GM03348 (cell line): ENCODE results near the gene SYMPK.
"Not testable (repeated sequence)": the region's sequence is repeated elsewhere in the genome, so short reads cannot be mapped to it uniquely, and the experiment has no call there.

Experiments
- DNase-seq: peaks from one replicate; pipeline ENCODE4 v3.0.0; 2012; ENCODE audit warnings: low spot score

The SYMPK gene

DNA sequence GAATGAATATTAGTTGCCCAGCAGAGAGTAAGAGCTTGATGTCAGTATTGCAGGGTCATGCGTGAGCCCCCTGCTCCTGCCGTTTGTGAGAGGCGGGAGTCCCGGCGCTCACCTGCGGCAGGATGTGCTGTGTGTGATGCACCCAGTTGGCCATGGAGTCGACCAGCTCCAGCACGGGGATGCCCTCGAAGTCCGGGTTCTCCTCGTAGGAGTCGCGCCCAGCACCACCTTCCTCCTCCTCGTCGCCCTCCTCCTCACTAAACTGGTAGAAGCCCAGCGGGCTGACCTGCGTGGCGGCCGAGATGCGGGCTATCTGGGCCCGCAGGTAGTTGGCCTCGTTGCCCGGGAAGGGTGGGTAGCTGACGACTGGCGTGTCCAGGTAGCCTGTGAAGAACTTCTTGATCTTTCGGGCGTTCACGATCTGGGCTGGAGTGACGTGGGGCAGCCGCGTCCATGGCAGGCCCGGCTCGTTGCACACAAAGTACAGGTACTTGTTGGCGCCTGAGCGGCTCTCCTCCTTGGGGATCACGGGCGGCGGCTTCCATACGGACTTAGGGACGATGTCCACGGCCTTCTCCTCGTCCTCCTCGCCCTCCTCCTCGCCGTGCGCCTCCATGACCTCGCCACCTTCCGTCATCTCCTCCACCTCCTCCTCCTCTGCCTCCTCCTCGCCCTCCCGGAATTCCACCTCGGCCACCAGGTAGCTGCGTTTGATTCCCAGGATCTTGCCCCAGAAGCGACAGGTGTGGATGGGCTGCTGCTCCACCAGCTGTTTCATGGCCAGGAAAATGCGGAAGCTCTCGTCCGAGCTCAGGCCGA lies 58.6 kb downstream of the SYMPK start:
- no peak for DNase-seq

DNA sequence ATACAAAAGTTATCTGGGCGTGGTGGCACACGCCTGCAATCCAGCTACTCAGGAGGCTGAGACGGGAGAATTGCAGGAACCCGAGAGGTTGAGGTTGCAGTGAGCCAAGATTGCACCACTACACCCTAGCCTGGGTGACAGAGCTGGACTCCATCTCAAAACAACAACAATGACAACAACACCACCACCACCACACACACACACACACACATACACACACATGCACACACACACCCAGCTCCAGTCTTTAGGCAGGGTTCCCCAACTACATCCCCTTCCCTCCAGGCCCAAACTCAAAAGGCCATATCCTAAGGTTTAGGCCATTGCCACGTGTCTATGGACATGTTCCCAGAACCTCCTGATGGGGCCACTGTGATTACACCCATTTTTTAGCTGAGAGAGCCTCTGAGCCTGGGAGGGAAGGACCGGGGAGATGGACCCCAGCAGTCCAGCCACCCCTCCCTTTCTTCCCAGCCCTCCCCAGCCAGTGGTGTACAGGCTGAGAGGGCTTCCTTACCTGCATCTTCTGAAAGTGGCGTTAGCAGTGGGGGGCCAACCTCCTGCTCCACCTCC lies 61.3 kb downstream of the SYMPK start:
- DNase-seq: no peak

DNA sequence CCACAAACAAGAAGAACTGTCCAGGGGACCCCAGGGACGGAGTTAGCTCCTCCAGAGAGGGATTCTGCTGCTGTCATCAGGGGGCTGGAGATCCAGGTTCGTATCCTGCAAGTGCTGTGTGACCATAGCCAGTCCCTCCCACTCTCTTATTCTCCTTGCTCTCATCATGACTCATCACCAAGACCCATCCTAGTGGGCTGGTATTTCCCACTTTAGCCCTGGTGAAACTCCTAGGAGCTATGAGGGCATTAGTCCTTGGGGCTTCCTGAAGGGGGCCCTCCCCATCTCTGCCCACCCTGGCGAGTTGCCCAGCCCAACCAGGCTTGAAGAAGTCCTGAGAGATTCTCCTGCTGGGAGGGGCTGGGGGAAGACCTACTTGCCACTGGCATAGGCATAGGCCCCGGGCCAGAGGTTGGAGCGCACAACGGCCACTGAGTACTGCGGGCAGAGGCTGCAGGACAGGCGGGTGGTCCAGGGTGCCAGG lies 62.8 kb downstream of the SYMPK start:
- DNase-seq: peak; percentile 52

DNA sequence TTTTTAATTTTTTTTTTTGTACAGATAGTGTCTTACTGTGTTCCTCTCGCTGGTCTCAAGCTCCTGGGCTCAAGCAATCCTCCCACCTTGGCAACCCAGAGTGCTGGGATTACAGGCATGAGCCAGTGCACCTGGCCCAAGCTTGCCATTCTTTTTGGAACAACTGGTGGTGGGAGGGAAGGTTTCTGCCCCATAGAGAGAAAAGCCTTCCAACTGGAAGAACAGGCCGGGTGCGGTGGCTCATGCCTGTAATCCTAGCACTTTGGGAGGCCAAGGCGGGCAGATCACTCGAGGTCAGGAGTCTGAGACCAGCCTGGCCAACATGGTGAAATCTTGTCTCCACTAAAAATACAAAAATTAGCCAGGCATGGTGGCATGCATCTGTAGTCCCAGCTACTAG lies 63.4 kb downstream of the SYMPK start:
- DNase-seq: not testable (repeated sequence)

DNA sequence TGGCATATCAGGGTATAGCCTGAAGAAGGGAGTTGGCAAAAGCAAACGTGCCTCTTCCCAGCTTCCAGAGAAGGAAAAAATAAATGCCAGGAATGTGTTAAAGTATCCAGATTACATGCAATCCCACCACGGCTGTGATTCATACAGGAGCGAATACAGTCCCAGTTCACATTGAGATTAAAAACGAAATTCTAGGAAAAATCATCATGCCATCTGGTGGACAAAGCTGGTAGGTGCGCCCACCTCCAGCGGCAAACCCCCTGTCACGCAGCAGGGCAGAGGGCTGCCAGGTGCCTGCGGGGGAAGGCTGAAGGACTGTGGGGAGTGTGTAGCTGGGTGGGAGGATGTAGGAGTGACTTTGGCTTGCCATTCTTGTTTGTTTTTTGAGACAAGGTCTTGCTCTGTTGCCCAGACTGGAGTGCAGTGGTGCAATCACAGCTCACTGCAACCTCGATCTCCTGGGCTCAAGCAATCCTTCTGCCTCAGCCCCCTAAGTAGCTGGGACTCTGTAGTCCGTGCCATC lies 63.9 kb downstream of the SYMPK start:
- peak; percentile 90 for DNase-seq

DNA sequence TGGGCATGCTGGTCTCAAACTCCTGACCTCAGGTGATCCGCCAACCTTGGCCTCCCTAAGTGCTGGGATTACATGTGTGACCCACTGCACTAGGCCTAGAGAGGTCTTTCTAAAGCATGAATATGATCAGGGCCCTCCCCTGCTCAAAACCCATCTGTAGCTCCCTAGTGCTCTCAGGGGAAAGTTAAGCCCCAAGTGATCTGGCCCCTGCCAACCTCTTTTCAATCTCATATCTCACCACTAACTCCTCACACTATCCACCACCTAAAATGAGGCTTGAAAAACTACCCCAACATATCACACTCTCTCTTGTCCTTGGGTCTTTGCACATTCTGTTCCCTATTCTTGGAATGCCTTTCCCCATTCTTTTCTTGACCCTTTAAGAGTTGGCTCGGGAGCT lies 68.3 kb downstream of the SYMPK start:
- DNase-seq: no peak

DNA sequence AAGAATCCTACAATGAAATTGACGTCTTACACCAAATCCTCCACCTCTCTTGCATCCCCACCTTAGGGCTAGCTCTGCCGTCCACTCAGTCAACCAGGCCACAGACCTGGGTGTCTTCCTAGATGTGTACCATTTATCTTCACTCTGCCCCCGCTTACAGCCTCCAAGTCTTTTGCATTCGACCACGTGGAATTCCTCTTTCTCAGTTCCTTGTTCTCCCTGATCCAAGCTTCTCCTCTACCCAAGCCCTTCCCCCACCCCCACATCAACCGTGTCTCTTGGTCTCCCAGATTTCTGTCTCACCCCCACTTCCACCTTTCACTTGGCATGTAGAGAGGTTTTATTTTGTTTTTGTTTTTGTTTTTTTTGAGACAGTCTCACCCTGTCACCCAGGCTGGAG lies 69.1 kb downstream of the SYMPK start:
- DNase-seq: no peak

DNA sequence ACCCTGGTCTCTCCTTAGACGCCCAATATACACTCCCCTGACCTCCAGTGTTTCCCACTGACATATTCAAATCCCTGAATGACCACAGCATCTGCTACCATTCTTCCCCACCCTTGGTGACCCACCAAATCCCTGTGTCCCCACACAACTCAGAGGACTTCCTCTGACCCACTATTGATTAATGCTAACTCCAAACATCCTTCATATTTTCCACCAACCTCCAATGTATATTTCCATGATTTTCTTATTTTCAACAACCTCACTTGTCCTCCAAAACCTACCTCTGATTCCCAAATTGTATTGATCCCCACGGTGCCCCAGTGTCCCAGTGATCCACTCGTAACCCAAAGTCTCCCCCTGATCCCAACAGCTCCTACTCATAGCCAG lies 69.8 kb downstream of the SYMPK start:
- DNase-seq: no peak

DNA sequence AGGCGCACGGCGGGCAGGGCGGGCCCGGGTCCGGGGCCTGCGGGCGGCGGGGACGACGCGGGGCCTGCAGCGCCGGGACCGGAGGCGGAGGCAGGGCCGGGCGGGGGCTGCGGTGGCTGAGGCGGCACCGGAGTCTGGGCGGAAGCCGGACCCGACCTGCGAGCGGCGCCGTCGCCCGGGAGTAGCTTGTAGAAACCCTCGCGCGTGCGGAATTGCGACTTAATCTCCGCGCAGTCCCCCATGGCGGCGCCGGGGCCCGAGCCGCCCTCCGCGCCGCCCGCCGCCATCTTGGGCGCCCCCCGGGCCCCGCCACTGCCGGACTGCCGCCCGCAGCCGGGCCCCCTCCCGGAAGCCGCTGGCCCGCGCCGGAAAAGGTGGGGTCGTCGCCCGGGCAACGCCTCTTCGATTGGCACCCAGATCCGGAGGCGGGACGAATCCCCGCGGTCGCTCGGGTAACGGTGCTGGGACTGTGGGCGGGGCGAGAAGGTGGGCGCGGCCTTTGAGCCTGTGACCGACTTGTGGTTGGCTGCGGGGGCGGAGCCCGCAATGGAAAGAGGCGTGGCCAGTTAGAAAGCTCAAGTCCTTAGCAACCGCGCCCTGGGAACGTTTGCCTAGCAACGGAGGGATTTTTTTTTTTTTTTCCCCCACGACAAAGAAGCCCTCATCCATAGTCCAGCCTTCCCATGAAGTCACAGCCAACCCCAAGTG lies 70.3 kb downstream of the SYMPK start, which contains the start of gene DMWD:
Gene DMWD (minus strand): TSS at position 376 of the 708 bp plus-strand sequence. CDS start 89 bp downstream, at position 287.
- peak; percentile 97 for DNase-seq

DNA sequence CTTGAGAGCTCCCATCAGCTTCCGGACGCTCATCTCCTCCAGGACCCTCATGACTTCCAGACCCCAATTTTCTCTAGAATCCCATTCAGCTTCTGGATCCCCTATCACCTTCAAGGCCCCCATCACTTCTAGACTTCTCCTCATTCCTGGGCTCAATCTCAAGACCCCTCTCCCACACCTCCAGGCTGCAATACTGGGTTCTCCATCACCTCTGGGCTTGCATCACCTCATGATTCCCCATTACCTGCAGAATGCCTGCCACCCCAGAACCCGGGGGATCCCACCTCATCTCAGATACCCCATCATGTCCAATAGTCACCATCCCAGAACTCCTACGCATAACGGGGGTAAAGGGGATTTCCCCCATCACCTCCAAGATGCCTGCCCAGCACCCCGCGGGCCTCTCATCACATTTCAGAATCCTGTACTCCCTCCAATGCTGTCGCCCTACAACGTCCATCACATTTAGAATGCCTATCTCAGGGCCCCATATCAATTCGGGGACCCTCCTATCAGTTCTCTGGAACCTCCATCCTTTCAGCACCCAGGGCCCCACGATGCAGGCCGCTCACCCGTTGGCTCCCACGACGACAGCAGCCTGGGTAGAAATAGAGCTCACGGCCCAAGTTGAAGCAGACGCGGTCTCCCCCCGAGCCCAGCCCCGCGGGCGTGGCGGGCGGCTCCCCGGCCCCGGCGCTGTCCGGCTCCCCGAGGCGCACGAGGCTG lies 71.0 kb downstream of the SYMPK start:
- no peak for DNase-seq

DNA sequence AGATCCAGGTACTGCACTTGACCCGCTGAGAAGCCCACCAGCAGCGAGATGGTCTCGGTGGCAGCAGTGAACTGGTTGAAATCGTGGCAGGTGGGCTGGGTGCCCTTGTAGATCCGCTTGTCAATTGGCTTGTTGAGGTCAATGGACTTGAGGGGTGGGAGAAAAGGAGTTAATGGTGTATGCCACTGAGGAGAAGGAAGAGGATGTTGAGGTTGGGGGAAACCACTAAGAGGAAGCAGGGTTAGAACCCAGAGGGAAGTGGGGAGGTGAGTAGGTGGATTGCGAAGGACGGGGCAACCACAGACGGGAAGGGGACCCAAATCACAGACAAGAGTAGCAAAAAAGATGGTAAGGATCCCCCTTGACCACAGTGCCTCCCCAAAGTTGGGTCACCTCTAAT lies 72.0 kb downstream of the SYMPK start:
- no peak for DNase-seq

DNA sequence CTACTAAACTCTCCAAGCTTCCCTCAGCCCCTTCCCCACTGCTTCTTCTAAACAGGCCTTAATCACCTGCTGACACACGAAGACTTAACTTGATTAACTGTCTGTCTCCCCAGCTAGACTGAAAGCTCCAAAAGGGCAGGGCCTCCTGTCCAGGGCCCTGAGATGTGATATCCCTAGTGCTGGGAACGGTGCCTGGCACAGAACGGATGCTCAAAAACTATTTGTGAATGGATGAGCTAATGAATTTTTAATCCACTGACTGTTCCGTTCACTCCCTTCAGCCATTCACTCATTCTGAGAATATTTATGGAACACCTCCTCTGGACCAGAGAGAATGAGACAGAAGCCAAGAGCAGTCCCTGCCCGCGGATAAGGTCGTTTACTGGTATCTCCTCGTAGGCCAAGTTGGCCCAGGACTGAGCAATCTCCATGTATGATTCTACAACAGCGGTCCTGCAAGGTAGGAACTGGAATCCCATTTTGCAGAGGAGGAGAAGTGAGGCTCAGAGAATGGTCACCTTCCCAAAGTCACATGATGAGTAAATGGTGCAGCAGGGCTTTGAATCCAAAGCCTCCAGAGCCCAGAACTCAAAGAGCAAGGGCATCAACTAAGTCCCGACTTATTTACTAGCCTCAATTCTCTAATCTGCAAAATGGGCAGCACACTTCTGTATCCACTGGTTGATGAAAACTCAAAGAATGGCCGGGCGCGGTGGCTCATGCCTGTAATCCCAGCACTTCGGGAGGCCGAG lies 73.7 kb downstream of the SYMPK start:
- DNase-seq: no peak

DNA sequence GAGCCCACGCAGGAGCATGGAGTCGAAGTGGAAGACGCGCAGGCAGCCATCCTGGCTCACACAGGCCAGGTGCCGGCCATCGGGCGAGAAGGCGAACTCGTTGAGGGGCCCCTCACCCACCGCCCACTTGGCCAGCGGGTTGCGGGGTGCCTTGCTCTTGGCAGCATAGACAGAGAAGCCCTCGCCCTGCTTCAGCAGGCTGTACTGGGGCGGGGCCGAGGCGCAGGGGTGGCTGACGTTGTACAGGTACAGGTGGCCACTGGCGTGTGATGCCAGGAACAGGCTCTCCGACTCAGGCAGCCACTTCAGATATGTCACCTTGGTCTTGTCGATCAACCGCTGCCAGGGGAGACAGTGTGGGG lies 76.4 kb downstream of the SYMPK start:
- DNase-seq: no peak

DNA sequence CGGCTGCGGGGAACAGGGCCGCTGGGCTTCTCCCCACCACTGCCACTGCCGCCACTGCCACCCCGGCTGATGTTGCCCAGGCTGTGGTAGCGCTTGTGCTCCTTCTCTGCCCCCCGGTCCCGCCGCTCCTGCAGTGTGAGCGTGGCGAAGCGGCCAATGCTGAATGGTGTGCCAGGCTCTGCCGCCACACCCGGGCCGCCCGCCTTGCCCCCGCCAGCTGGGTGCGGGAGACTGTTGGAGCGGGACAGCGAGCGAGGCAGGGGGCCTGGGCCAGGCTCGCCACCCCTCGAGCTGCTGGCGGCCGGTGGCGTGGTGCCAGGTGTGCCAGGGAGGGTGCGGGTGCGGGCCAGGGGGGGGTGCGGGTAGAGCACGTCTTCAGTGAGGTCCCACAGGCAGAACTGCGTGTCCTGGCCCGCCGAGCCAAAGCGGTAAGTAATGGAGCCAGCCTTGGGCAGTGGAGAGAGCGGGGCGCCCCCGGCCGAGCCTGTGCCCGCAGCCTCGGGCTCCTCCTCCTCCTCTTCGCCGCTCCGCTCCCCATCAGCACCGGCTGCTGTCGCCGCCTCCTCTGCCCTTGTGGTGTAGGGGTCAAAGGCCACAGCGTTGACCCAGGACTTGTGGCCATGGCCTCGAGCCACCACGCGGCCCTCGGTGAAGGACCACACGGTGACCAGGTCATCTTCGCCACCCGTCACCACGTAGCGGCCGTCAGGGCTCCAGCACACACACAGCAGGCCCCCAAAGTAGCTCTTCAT lies 77.0 kb downstream of the SYMPK start:
- DNase-seq: no peak

DNA sequence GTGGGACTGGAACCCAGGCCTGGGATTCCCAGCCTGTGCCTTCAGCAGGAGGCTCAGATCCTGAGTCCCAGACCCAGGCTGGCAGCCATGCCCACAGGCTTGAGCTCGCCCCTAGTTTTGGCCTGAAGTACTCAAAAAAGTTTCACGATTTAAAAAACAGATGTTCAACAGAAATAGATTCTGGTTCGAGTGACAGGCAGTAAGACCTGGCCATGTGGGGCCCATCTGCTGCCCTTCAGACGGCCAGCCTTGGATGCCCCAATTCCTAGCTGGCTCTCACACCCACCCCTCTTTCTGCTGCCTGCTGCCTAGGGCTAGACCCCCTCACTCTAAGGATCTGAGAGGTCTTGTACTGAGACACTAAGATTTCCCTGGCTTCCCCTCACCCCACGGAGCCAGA lies 77.8 kb downstream of the SYMPK start:
- no peak for DNase-seq

DNA sequence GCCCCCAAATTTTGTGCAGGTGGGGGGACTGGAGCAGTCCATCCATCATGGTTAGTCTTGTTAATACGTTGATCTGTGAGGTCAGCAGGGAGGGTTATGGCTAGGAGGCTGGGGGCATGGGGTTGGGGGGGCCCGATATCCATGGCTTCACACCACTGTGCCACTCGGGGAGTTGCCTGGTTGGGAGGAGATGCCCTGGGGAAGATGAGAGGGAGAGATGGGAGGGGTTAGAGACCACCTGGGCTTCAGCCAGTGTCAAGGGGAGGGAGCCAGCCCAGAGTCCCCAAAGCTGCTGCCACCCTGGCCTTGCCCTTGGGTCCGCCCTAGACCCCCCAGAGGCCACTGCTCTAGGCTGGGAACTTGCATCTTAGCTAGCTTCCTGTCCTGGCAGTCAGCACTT lies 78.9 kb downstream of the SYMPK start:
- DNase-seq: no peak

DNA sequence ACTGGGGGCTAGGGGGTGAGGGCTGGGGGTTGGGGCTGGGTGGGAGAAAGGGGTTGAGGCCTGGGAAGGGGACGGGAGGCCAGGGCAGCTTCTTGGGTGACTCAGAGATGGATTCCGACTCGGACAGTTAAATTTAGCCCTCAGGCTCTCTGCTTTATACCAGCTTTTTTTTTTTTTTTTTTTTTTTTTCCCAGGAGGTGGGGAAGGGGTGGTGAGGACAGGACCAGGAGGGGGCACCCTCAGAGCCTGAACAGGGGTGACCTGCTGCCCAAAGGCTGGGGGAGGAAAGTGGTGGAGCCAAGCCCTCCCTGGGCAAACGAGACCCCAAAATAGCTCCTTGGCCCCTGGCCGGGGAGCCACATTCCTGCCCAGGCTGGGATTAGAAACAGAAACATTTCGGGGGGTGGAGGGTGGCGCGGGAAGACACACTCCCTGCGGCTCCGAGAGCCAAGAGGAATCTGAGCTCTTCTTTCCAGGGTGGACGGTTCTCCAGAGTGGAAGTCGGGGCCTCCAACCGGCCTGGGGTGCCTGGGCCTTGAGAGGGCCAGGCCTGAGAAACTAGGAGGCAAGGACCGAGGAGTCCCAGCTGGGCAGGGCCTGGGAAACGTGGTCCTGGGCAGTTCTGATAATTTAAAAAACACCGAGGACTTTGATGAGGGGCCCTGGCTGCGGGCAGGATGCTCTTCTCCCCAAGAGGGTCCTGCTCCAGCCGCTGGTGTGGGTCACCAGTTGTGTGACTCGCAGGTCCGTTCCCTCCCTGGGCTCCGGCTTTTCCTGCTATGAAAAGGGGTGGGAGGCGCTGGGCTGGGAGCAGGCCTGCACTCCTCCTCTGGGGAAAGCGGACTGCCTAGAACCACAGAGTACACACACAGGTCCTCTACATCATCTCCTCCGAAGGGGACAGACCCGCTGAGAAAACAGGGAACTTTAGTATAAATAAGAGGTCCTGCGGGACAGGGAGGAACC lies 79.8 kb downstream of the SYMPK start:
- DNase-seq: peak; percentile 83

DNA sequence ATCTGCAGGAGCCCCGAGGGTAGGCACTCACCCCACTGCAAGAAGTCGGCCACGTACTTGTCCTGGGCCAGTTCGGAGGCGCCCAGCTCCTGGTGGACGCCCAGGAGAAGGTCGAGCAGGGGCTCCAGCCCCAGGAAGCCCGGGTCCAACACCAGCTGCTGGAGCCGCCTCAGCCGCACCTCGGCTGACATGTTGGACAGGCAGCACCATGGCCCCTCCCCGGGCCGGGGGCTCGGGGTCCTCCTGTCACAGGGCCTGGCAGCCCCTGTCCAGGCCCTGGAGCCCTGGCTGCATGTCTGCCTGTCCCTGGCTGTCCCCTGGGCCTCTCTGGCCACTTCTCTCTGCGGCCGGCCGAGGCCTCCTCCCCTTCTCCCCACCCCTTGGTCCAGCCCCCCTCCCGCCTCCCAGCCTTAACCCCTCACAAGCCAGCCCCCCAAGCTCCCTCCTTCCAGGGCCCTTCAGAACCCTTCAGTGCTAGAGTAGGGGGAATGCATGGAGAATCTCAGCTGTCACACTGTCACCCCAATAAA lies 80.7 kb downstream of the SYMPK start, which contains the start of gene DMPK:
Gene DMPK (minus strand): TSS at position 329 of the 530 bp plus-strand sequence. CDS start 138 bp downstream, at position 191.
- DNase-seq: peak; percentile 78
